HG02642 (cell line): ENCODE measurements around the gene KCNB1.
"Not testable (repeated sequence)": the region's sequence is repeated elsewhere in the genome, so short reads cannot be mapped to it uniquely, and the experiment has no call there.

Source experiments
- ATAC-seq: cut with Tn5 transposase; IDR thresholded peaks from one replicate; pipeline ENCODE4 v1.9.1; 2021; ENCODE audit warnings: mild to moderate bottlenecking; ENCODE audit not compliant: unreplicated experiment, poor library complexity

Gene KCNB1

DNA sequence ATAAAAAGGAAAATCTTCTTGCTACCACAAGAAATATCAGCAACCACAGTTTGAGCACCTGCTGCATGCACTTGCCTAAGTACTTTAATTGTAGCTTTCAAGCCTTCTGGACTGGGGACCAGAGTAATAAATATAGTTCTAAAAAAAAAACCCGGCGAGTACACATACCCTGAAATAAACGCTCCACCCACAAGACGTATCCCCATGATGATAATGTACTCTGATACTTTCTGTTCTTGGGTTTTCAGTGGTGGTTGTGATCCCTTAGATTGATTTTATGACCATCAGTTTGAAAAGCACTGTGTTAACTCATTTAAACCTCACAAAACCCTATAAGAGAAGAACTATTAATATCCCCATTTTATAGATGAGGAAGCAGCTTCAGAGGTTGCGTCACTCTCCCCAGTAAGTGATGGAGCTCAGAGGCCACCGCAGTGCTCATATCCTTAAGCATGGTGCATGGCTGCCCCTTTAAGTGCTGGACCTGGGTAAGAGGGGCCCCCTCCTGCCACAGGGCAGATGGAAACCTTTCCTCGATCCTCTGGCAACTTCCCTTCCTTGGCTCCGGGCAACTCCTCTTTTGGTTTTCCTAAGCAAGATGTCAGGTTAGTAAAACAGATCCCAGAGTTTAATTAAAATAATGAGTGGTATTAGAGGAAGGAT lies 67.3 kb downstream of the KCNB1 start:
- no peak for ATAC-seq

DNA sequence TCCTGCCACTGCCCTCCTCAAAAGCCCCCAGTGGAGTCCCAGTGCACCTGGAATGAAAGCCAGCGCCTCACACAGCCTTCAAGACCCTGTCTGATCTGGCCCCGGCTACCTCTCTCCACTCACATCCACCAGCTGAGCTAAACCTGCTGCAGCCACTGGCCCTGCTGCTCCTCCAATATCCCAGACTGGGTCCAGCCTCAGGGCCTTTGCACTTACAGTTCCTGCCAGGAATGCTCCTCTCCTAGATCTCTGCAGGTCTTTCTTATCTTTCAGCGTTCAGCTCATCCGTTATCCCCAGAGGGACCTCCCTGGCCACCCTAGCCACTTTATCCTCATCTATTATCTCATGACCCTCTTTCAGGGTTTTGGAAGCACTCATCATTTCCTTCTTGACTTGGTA lies 68.8 kb downstream of the KCNB1 start:
- no peak for ATAC-seq

DNA sequence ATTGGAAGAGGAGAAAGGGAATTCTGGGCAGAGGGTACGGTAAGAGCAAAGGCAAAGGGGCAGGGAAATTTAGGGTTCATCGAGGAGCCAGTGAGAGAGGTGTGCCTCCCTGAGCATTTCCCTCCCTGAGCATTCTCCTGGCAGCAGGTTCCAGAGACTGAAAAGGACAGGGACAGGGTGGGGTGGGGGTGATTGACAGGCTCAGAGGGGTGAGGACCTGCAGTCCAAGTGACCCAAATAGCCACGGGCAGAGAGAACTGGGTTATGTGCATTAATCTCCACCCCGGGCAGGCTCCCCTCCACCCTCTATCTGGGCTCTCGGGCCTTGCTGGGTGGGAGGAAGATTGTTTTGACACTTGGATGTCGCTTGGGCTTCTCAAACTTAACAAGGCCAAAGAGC lies 69.5 kb downstream of the KCNB1 start:
- no peak for ATAC-seq

DNA sequence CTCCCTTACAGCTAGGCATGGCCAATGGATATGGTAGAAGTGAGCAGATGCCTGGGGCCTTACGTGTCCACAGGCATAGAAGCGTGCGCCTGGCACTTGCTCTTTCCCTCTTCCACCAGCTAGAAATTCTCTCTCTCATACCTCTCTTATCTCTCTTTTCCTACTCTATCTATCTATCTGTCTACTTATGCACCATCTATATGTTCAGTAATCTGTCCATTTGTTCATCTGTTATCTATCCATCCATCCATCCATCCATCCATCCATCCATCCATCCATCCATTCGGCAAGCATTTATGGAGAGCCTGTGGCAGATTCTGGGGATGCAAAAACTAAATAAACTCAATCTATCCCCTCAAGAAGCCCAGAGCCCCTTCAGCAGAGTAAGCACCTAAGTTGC lies 70.2 kb downstream of the KCNB1 start:
- no peak for ATAC-seq

DNA sequence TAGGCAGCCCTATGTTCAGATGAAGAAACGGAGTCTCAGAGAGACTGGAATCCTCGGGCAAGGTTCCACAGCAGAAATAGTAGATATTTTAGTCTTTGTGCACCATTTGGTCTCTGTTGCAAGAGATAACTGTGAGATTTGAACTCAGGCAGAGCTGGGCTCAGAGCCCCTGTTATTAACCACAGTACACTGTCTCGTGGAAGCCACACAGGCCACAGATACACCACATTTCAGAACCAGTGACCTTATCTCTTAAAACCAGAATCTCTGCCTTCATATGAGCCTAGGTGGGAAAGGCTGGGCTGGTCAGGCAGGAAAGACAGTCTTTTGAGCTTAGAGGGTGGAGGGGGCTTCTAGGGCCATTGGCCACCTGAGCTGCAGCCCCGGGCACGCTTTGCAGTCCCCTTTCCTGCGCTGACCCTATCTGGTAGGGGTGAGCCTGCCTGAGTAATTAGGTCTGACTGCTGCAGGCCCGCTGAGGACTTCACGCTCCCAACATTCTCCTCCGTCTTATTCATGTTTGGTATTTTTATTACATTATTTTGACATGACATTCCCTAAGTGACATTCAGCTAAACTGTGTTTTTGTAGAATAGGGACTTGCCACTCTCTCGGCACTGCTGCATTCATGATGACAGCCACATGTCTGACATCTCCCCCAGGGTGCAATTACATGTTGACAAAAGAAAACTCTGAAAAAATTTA lies 71.1 kb downstream of the KCNB1 start:
- no peak for ATAC-seq

DNA sequence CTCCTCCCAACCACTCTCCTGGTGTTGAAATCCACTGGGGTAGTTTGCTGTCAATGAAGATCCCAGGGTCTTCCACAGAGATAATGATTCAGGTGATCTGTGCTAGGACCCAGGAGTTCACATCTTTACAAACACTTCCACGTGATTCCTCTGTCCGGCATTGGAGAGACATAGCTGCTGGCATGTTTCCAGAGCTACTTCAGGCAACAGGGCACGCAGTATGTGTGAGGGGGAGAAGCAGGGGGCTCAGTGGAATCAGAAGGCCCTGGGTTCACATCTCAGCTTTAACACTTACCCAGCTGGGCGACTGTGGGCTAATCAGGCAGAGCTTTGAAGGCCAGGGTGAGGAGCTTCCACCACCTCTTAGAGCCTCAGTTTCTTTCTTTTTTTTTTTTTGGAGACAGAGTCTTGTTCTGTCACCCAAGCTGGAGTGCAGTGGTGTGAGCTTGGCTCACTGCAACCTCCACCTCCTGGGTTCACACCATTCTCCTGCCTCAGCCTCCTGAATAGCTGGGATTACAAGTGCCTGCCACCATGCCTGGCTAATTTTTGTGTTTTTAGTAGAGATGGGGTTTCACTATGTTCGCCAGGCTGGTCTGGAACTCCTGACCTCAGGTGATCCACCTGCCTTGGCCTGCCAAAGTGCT lies 72.4 kb downstream of the KCNB1 start:
- ATAC-seq, result not testable (repeated sequence)

DNA sequence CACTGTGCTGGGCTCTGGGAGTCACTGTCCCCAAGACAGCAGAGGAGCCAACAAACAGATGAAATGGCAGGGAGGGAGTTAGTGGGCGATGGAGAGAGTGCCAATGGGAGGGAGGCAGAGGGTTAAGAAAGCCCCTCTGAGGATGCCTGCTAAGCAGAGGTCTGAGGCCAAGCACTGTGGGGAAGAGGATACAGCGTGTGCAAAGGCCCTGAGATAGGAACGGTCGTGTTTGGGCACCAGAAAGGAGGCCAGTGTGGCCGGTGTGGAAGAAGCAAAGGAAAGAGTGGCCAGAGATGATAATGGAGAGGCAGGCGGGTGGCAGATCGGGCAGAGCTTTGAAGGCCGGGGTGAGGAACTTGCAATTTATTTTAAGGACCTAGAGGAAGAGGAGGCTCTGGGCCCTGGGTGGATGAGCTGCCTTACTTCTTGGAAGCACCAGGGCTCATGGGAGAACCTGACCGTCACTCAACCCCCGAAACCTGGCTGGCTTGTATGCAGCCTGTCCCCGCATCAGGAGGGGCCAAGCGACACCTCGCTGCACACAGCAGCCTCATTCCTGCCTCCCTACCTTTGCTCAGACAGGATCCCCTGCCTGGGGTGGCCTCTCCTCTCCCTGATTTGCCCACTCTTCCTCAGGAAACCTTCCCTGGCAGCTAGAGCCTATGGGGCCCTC lies 73.0 kb downstream of the KCNB1 start:
- ATAC-seq, result no peak

DNA sequence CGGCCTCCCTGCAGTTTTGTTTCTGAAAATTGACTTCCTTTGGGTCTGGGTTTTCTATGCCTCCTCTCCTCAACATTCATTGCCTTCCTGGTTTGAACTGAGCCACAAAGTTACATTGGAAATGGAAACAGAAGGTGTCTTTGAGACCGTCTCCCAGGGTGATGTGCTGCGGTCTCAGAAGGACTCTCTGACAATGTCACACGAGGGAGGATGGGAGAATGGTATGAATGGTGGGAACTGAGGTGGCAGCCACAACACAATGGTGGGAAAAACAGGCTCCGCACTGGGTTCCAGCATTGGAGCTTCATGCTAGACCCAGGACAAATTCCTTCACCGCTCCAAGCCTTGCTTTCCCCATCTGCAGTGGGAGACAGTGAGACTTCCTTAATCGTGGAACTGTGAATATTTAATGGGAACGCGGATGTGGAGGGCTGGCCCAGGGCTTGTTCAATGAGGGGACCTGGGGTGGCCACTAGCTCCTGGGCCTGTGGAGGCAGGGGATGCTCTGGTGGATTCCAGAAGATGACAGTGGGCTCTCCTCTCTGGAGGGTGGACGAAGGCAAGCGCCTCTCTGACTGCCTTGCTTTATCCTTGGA lies 73.9 kb downstream of the KCNB1 start:
- no peak for ATAC-seq

DNA sequence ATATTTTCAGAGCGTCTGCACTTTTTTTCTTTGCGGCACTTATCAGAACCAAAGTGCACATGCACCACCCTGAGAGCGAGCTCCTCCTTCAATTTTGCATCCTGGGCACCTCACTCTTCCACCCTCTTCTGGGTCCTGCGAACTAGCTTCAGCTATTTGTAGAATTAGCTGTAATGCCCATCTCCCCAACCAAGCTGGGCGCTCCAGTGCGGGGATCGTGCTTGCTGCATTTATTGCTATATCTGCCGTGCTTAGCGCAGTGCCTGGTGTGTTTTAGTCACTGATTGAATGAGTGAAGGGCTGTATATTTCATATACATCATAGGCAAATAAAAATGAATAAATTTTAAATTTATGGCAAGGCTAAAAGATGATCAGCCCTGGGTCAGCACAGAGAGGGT lies 75.8 kb downstream of the KCNB1 start:
- no peak for ATAC-seq

DNA sequence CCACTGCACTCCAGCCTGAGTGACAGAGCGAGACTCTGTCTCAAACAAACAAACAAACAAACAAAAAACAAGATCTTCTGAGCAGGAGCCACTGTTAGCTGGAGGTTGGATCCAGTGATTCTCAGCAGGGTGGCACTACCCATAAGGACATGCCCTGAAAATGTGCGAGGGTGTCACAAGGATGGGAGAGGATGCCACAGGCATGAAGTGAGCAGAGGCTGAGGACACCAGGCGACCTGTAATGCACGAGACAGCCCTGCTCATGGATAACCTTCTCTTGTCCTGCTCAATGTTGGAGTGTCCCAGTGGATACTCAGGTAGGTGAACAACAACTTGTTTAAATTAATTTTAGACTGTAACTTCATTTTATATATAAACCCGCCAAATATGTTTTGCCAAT lies 76.8 kb downstream of the KCNB1 start:
- no peak for ATAC-seq

DNA sequence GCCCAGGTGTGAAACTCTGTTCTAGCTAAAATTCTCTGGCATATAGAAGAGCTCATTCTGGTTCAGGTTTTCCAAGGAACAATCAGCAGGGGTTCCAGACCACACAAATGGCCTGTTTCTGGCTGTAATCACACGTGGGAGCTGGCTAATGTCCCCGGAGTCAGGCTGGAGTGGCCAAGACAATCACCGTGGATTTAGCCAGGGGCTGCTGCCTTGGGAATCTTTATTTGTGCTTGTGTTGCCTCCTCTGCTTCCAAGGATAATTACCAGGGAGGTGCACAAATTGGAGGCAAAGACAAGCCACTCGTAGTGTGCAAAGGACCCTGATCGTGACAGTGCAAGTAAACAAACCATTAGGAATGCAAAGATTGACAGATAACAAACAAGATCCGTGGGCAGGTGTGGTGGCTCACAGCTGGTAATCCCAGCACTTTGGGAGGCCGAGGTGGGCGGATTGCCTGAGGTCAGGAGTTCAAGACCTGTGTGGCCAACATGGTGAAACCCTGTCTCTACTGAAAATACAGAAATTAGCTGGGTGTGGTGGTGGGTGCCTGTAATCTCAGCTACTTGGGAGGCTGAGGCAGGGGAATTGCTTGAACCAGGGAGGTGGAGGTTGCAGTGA lies 77.3 kb downstream of the KCNB1 start:
- ATAC-seq, result no peak

DNA sequence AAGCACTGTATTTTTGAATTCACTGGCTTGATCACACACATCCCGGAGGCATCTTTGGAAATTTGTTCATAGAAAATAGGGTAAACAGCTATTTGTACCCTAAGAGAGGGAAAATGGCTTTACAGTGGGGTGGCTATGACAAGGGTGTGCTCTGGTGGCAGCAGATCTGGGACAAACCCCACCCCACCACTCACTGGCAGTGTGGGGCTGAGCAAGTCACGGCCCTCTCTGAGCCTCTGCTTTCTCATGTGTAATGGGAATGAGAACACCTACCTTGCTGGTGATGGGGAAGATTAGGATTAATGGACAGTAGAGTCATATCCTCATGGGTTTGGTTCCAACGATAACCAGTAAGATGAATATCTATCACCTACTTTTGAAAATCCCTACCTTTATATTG lies 78.0 kb downstream of the KCNB1 start:
- no peak for ATAC-seq

DNA sequence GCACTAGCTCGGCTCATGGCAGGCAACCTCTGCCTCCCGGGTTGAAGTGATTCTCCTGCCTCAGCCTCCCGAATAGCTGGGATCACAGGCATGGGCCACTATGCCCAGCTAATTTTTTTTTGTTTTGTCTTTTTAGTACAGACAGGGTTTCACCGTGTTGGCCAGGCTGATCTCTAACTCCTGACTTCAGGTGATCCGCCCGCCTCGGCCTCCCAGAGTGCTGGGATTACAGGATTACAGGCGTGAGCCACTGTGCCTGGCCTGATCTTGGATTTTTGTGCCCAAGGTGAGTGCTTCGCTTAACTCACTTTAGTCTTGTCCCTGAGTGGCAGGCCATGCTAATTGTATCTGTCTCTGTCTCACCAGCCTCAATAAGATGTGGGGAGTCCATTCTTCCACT lies 78.6 kb downstream of the KCNB1 start:
- ATAC-seq, result no peak

DNA sequence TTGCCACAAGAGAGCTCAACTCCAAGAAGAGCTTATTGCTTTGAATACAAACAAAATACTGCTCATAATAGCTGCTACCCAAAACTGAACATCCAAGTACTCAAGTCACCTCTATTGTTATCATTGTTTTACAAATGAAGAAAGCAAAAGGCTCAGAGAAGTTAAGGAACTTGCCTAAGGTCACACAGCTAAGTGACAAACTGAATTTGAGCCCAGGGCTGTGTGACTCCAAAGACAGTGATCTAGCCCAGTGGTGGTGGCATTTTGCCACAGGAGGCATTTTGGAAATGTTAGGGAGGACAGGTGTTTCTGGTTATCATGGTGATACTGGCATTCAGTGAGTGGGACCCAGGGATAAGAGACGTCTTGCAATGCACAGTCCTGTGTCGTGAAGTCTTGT lies 79.5 kb downstream of the KCNB1 start:
- no peak for ATAC-seq

DNA sequence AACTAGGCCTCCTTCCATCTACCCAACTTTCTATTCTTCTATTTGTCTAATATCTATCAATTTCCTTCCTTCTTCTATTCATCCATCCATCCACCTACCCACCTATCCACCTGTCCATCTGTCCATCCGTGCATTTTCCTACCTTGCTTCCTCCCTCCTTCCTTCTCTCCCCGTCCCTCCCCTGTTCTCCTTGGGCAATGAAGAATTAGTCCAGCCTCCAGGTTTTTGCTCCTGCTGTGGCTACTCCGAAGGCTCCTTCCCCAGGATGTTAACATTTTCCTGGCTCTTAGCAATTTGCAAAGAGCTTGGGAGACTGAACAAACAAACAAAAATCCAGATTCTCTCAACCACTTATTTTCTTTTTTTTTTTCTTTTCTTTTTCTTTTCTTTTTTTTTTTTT lies 81.6 kb downstream of the KCNB1 start:
- ATAC-seq, result no peak

DNA sequence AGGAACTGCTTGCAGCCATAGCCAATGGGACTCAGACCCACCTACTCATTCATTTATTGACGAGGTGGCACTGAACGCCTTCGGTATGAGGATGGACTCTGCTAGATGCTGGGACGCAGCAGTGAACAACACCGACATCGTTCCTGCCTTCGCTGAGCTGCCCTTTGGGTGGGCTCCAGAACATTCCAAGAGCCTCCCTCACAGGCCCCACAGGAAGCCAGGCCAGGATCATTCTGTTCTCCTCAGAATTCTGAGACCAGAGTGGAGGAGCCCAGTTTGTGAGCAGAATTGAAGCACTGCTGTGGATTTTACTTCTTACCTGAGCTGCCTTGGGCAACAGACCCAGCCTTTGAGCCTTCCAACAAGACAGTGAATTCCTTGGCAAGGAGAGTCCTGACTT lies 82.1 kb downstream of the KCNB1 start:
- no peak for ATAC-seq

DNA sequence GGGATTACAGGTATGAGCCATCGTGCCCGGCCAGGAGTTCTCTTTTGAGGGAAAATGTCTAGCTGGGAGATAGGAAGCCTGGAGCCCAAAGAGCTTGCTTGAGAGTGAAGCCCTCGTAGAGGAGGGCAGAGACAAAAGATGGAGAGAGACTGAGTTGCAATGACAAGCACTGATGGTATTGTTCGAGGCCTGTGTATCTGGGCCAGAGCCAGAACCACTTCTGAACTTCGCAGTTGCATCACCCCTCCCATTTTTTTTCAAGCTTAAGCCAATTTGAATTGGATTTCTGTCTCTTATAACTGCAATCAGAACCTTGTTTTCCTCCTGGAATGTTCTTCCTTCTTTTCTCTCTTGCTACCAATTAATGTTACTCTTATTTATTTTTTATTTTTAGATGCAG lies 83.1 kb downstream of the KCNB1 start:
- no peak for ATAC-seq

DNA sequence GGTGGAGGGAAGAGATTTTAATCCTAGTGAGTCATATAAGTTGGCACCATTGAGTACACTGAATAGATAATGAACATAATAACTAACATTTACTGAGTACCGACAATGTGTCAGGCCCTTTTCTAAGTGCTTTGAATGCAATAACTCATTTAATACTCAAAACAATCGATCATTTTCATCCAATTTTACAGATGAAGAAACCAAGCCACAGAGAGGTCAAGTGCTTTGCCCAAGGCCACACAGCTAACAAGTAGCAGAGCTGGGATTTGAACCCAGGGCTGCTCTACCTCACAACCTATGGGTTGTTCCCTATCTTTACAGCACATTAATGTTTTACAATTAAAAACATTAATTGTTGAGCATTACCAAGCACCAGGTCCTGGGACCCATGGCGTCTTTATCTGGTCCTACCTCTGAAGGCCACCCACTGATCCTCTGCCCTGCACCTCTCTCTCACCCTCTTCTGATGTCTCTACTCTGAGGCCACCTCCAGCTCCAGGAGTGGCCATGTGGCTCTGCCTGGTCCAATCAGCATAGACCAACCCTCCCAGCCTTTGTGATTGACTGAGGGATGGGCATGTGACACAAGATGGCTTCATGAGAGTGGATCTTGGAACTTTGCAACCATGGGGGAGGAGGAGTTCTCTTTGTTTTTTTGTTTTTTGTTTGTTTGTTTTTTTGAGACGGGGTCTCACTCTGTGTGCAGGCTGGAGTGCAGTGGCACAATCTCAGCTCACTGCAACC lies 83.9 kb downstream of the KCNB1 start:
- ATAC-seq, result no peak

DNA sequence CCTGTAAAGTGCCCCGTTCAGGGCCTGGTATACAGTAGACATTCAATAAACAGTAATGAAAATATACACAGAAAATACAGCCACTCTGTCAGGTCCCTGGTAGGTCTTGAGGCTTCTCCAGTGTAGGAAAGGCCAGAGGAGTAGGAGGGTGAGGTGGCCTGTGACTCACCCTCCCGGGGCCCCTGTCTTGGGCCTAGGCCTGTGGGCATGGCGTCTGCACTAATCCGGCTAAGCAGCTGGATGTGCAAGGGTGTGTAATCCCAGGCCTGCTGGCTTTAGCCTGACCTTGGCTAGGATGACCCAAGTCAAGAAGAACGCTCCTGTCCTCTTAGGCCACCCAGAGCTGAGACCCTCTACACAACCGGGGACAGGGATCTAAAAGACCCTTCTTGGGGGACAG lies 84.9 kb downstream of the KCNB1 start:
- no peak for ATAC-seq

DNA sequence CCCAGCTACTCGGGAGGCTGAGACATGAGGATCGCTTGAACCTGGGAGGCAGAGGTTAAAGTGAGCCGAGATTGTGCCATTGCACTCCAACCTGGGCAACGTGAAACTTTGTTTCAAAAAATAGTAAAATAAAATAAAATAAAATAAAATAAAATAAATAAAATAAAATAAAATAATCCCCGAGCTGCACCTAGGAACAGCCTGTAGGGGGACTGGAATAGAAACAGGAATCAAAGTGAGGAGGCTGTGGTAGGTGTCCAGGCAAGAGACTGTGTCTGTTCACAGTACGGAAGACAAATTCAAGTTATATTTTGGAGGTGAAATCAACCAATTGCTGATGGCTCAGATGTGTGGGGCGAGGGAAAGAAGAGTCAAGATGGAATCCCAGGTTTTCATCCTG lies 86.2 kb downstream of the KCNB1 start:
- ATAC-seq, result no peak
